Lung (tissue), 12 donors: ENCODE measurements around the gene LSR. TPM values are rescaled to one million over a fixed set of nuclear protein-coding genes. Genes with fewer than 3 reads are reported as not detected.

Experiments used
- ATAC-seq: fragments of 200-7000 bp; cut with Tn5 transposase; one replicate; pipeline ENCODE4 v1.9.1; 2020; ENCODE audit warnings: moderate number of reproducible peaks; ENCODE audit not compliant: insufficient read depth, low FRiP score
- DNase-seq, 3 donors: peaks; one replicate each; pipeline ENCODE4 v3.0.0-alpha.2; 2013 to 2017
- H3K27ac ChIP-seq, 2 donors: one replicate each; pipeline ENCODE4 v1.5.1; 2013; ENCODE audit warnings: mild to moderate bottlenecking in 2 of 2, moderate library complexity in 2 of 2, control low read depth in 1 of 2, inconsistent platforms in 1 of 2, low read depth in 1 of 2, low read length in 1 of 2
- H3K27me3 ChIP-seq, 3 donors: one replicate each; pipeline ENCODE4 v1.5.1; 2013; ENCODE audit warnings: low read length in 2 of 3; ENCODE audit not compliant: control insufficient read depth in 3 of 3, insufficient read depth in 3 of 3
- H3K36me3 ChIP-seq, 4 donors: one replicate each; pipeline ENCODE4 v1.5.1; 2013; ENCODE audit warnings: low read length in 4 of 4, mild to moderate bottlenecking in 1 of 4, moderate library complexity in 1 of 4; ENCODE audit not compliant: control insufficient read depth in 4 of 4, insufficient read depth in 4 of 4
- H3K4me1 ChIP-seq, 5 donors: one replicate each; pipeline ENCODE4 v1.5.1; 2013; ENCODE audit warnings: low read length in 5 of 5, mild to moderate bottlenecking in 2 of 5, moderate library complexity in 1 of 5; ENCODE audit not compliant: control insufficient read depth in 5 of 5, insufficient read depth in 5 of 5
- H3K4me3 ChIP-seq: one replicate; pipeline ENCODE4 v1.5.1; 2013; ENCODE audit warnings: mild to moderate bottlenecking, control low read depth, moderate library complexity
- H3K9ac ChIP-seq, 2 donors: one replicate each; pipeline ENCODE4 v1.5.1; 2013; ENCODE audit warnings: low read length in 2 of 2, control low read depth in 1 of 2; ENCODE audit not compliant: insufficient read depth in 1 of 2
- H3K9me3 ChIP-seq, 4 donors: one replicate each; pipeline ENCODE4 v1.5.1; 2013; ENCODE audit warnings: low read length in 3 of 4, mild to moderate bottlenecking in 1 of 4, moderate library complexity in 1 of 4; ENCODE audit not compliant: control insufficient read depth in 4 of 4, insufficient read depth in 3 of 4
- WGBS, 2 donors: extraction: QIAGEN DNeasy Blood & Tissue Kit; methylation state at CpG; one replicate each; pipeline ENCODE4 v1.1.7; 2013; 5-methylcytosine and 5-hydroxymethylcytosine counted together
- polyA plus RNA-seq, 2 donors: library from polyadenylated mRNA; stranded (reverse); fragments of 200-250 nt; gene quantifications; one replicate each; pipeline ENCODE4 v1.2.1, GENCODE V29; 2013
- total RNA-seq, 2 donors: library from RNA; depleted of rRNA in 1 of 2; stranded (reverse); fragments of >200 nt in 1 of 2; gene quantifications; one replicate each; pipeline ENCODE4 v1.2.1, GENCODE V29; 2014 to 2021
- TF ChIP-seq, protein P1 (sequence below): IDR thresholded peaks from 2 replicates; pipeline ENCODE4 v1.5.1; 2012; ENCODE audit warnings: mild to moderate bottlenecking; ENCODE audit errors: control extremely low read depth, extremely low read depth
- donor health status: control.
- donor health status: control.
- donor health status: Bipolar disorder and iron deficiency.
- donor health status: healthy.
- donor health status: DM: yes; HTN: yes; CAD: no.

LSR gene
- total and polyA plus RNA-seq, 4 donors, result 30.8 to 82.0 (median 68.7) TPM

DNA sequence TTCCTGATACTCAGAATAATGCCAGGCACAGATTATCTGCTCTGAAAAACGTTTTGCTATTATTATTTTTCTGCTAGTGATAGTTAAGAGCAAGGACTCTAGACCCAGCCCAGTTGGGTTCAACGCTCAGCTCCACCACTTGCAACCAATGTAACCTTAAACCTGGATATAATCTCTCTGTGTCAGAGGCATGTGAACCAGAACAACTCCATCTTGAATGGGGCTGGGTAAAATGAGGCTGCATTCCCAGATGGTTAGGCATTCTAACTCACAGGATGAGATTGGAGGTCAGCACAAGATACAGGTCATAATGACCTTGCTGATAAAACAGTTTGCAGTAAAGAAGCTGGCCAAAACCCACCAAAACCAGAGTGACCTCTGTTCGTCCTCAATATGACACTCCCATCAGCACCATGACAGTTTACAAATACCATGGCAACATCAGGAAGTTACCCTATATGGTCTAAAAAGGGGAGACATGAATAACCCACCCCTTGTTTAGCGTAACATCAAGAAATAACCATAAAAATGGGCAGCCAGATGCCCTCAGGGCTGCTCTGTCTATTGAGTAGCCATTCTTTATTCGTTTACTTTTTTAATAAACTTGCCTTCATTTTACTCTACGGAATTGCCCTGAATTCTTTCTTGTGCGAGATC, 33.9 kb upstream of the LSR start:
- Histone ChIP-seq H3K4me3 (no peak overlapping the region), H3K36me3 (no peaks in the 10 kb centered on the region), H3K4me1 (peaks cover 0 to 12% (median 3%) of the 10 kb centered on the region in 5 donors), H3K9me3 (peaks cover 0 to 4% (median 1%) of the 10 kb centered on the region in 4 donors), H3K9ac (no peak overlapping the region), H3K27me3 (no peaks in the 10 kb centered on the region), H3K27ac (no peak overlapping the region)
- TF ChIP-seq, protein P1, sequence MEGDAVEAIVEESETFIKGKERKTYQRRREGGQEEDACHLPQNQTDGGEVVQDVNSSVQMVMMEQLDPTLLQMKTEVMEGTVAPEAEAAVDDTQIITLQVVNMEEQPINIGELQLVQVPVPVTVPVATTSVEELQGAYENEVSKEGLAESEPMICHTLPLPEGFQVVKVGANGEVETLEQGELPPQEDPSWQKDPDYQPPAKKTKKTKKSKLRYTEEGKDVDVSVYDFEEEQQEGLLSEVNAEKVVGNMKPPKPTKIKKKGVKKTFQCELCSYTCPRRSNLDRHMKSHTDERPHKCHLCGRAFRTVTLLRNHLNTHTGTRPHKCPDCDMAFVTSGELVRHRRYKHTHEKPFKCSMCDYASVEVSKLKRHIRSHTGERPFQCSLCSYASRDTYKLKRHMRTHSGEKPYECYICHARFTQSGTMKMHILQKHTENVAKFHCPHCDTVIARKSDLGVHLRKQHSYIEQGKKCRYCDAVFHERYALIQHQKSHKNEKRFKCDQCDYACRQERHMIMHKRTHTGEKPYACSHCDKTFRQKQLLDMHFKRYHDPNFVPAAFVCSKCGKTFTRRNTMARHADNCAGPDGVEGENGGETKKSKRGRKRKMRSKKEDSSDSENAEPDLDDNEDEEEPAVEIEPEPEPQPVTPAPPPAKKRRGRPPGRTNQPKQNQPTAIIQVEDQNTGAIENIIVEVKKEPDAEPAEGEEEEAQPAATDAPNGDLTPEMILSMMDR, result no peak
- no peak for ATAC-seq
- 78 to 80% methylated on average over 7 of the region's 7 CpGs for WGBS, 2 donors
- DNase-seq, result no peak

DNA sequence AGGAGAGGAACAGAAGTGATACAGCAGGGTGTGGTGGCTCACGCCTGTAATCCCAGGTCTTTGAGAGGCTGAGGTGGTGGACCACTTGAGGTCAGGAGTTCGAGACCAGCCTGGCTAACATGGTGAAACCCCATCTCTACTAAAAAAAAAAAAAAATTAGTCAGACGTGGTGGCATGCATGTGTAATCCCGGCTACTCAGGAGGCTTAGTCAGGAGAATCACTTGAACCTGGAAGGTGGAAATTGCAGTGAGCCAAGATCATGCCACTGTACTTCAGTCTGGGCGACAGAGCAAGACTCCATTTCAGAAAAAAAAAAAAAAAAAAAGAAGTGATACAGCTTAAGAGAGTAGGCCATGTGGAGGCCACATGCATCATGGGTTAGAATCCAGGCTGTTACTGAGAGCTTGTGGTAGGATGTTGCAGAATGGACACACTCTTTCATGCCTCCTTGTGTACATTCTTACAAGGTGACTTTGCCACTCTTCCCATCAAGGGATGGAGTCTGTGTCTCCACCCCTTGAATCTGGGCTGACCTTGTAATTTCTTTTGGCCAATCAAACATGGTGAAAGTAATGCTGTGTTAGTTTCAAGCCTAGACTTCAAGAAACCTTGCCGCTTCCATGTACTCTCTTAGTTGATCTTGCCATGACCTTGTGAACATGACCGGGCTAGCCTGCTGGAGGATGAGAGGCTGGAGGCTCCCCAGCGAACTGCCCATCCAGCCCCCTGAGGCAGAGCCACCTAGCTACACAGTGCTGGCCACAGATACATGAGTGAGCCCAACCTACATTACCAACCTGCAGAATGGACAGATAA, 32.6 kb upstream of the LSR start:
- TF ChIP-seq, protein P1, result no peak

DNA sequence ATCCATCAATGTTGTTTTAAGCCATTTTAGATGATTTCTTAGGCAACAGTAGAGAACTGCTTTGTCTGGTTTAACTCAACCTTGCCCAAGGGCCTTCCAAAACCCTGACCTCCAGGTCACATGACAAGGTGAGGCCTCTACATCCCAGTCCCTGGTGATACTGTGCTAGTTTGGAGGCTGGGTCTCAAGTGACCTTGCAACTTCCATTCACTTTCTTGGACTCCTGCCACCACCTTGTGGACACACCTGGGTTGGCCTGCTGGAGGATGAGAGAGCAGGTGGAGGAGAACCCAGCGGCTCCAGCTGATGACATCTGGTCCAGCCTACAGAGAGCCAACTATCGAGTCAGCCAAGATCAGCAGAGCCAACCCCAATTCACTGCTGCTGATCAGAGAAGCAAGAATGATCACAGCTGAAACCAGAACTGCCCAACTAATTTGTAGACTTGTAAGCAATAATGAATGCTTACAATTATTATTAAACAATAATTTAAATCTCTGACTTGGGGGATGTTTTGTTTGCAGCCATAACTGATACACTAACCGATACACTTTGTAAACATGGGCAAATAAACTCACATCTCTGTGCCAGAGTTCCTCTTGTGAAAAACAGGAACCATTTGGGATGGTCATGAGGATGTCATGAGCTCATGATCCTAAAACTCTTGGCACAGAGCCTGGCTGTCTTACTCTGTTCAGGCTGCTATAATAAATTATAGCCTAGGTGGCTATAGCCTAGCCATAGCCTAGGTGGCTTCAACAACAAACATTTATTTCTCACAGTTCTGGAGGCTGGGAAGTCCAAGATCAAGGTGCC, 31.8 kb upstream of the LSR start:
- DNase-seq, result peak in 1 of 3 donors; percentile 32
- Histone ChIP-seq H3K27me3 (no peaks in the 10 kb centered on the region), H3K4me1 (peaks cover 0 to 13% (median 3%) of the 10 kb centered on the region in 5 donors), H3K9me3 (peaks cover 0 to 4% (median 1%) of the 10 kb centered on the region in 4 donors), H3K9ac (no peak overlapping the region), H3K27ac (no peak overlapping the region), H3K36me3 (no peaks in the 10 kb centered on the region), H3K4me3 (no peak overlapping the region)
- 62 to 63% methylated on average over 3 of the region's 3 CpGs for WGBS, 2 donors
- ATAC-seq, result no peak
- TF ChIP-seq, protein P1, result no peak

More for the DNA sequence above, 32.6 kb upstream of the LSR start:
- DNase-seq (no peak), ATAC-seq (no peak)
- H3K9me3 ChIP-seq, result peaks cover 0 to 4% (median 1%) of the 10 kb centered on the region in 4 donors
- no peak overlapping the region for H3K4me3 ChIP-seq
- H3K36me3 ChIP-seq, result no peaks in the 10 kb centered on the region
- H3K9ac ChIP-seq, result no peak overlapping the region
- 78 to 81% methylated on average over 8 of the region's 8 CpGs for WGBS, 2 donors
- H3K27ac ChIP-seq, result no peak overlapping the region
- H3K4me1 ChIP-seq, result peaks cover 0 to 14% (median 3%) of the 10 kb centered on the region in 5 donors
- no peaks in the 10 kb centered on the region for H3K27me3 ChIP-seq
